GM18502 (cell line): Measurements from ENCODE around the gene FZD10.

Experiments used
- ATAC-seq: cut with Tn5 transposase; IDR thresholded peaks from one replicate; pipeline ENCODE4 v1.9.1; 2021; ENCODE audit warnings: mild to moderate bottlenecking; ENCODE audit not compliant: unreplicated experiment, poor library complexity

The FZD10 gene

DNA sequence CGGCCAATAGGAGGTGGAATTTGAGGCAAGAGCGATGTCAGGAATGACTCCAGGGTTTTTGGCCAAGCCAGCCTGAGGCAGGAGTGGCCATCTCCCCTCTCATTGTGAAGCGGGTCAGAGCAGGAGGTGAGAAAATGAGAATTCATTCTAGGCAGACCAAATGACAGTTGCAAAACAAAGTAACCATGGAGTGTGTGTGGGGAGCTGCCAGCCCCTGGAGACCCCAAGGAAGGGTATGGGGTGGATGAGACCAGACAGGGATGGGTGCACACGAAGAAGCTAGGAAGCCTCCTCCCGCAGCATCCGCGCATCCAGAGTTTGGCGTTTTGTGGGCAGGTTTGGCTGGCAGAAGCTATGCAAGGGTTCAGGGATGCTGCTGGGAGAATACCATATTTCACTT lies 38.8 kb downstream of the FZD10 start:
- no peak for ATAC-seq

- ATAC-seq = no peak
Observed at GRCh38 chr12:130202201-130202600, 39.9 kb downstream of the FZD10 start.

DNA sequence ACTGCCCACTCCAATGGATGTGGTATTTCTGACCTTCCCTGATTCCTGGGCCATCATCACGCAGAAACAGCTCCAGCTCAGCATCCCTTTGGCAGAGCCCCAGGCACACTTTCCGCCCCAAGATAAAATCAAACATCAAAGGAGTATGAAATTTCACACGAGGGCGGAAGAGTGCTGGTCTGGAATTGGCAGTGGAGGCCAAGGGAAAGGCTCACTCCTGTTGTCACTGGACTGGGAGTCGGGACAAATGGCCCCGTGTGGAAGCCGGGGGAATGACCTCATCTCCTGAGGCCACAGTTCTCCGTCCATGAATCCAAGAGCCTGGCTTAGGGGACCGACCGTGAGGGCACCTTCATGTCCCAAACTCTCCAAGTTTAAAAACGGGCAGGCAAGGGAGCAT lies 40.9 kb downstream of the FZD10 start:
- no peak for ATAC-seq

- no peak for ATAC-seq
Observed at GRCh38 chr12:130204541-130204953, 42.3 kb downstream of the FZD10 start.

DNA sequence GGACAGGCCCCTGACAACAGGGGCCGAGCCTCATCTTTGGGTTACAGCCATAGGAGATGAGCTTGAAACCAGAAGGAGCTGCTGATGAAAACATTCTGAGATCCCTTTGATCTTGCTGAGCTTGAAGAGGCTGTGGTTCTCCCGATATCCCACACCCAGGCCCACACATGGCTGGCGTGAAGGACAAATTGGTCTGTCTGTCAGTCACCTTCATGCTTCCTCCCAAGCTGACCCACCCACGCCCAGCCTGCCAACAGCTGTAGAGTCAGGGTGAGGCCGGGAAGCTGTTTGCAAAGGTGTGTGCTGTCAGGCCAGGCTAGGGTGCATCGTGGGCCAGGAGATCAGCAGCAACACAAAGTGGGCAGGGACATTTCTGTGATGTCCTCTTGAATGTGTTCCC lies 43.2 kb downstream of the FZD10 start:
- ATAC-seq = no peak

- no peak for ATAC-seq
Observed at GRCh38 chr12:130212384-130212989, 50.2 kb downstream of the FZD10 start.

GRCh38 chr12:130213249-130213648 lies 51.0 kb downstream of the FZD10 start:
- no peak for ATAC-seq

DNA sequence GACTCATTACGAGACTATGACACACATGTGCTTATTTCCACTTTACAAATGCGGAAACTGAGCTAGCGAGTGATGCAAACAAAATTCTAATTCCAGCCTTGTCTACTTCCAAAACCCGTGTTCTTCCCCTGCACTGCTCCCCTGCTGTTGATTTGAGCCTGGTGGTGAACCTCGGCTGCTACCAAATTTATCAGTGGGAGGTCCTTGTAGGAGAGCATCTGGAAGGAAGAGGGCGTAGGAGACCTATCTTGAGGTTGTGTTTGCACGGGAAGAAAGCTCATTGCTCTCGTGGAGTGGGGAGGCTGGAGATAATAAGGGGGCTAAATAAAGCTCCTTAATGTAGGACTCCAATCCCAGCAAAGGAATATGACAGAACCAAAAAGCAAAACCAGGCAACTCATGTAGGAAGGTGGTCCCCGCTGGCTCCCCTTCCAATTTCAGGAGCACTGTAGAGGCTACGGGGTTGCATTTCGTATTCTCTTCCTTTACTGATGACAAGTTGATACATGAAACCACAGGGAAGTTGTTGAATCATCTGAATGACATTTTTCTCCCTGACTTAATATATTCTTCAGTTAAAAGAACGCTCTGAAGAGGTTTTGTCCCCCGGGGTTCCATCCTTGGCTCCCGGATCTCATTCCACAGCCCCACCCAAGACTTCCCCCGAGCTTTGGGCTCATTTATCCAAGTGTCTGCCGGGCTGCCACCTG lies 52.6 kb downstream of the FZD10 start:
- ATAC-seq = no peak
